Lung (tissue), 16 donors: ENCODE measurements around the gene OSTN. TPM values are rescaled to one million over a fixed set of nuclear protein-coding genes. Genes with fewer than 3 reads are reported as not detected.

Source experiments
- ATAC-seq: fragments of 200-7000 bp; cut with Tn5 transposase; one replicate; pipeline ENCODE4 v1.9.1; 2020; ENCODE audit warnings: moderate number of reproducible peaks; ENCODE audit not compliant: insufficient read depth, low FRiP score
- DNase-seq, 3 donors: peaks; one replicate each; pipeline ENCODE4 v3.0.0-alpha.2; 2013 to 2017
- H3K27ac ChIP-seq, 2 donors: one replicate each; pipeline ENCODE4 v1.5.1; 2013; ENCODE audit warnings: mild to moderate bottlenecking in 2 of 2, moderate library complexity in 2 of 2, control low read depth in 1 of 2, inconsistent platforms in 1 of 2, low read depth in 1 of 2, low read length in 1 of 2
- H3K27me3 ChIP-seq, 3 donors: one replicate each; pipeline ENCODE4 v1.5.1; 2013; ENCODE audit warnings: low read length in 2 of 3; ENCODE audit not compliant: control insufficient read depth in 3 of 3, insufficient read depth in 3 of 3
- H3K36me3 ChIP-seq, 4 donors: one replicate each; pipeline ENCODE4 v1.5.1; 2013; ENCODE audit warnings: low read length in 4 of 4, mild to moderate bottlenecking in 1 of 4, moderate library complexity in 1 of 4; ENCODE audit not compliant: control insufficient read depth in 4 of 4, insufficient read depth in 4 of 4
- H3K4me1 ChIP-seq, 5 donors: one replicate each; pipeline ENCODE4 v1.5.1; 2013; ENCODE audit warnings: low read length in 5 of 5, mild to moderate bottlenecking in 2 of 5, moderate library complexity in 1 of 5; ENCODE audit not compliant: control insufficient read depth in 5 of 5, insufficient read depth in 5 of 5
- H3K4me3 ChIP-seq: one replicate; pipeline ENCODE4 v1.5.1; 2013; ENCODE audit warnings: mild to moderate bottlenecking, control low read depth, moderate library complexity
- H3K9ac ChIP-seq, 2 donors: one replicate each; pipeline ENCODE4 v1.5.1; 2013; ENCODE audit warnings: low read length in 2 of 2, control low read depth in 1 of 2; ENCODE audit not compliant: insufficient read depth in 1 of 2
- H3K9me3 ChIP-seq, 4 donors: one replicate each; pipeline ENCODE4 v1.5.1; 2013; ENCODE audit warnings: low read length in 3 of 4, mild to moderate bottlenecking in 1 of 4, moderate library complexity in 1 of 4; ENCODE audit not compliant: control insufficient read depth in 4 of 4, insufficient read depth in 3 of 4
- WGBS, 2 donors: extraction: QIAGEN DNeasy Blood & Tissue Kit; methylation state at CpG; one replicate each; pipeline ENCODE4 v1.1.7; 2013; 5-methylcytosine and 5-hydroxymethylcytosine counted together
- long read RNA-seq, 5 donors: transcript quantifications; one replicate each; lab custom pipeline, GENCODE V29; 2026
- polyA plus RNA-seq, 2 donors: library from polyadenylated mRNA; stranded (reverse); fragments of 200-250 nt; gene quantifications; one replicate each; pipeline ENCODE4 v1.2.1, GENCODE V29; 2013
- total RNA-seq, 2 donors: library from RNA; depleted of rRNA in 1 of 2; stranded (reverse); fragments of >200 nt in 1 of 2; gene quantifications; one replicate each; pipeline ENCODE4 v1.2.1, GENCODE V29; 2014 to 2021
- TF ChIP-seq, protein P1 (sequence below): IDR thresholded peaks from 2 replicates; pipeline ENCODE4 v1.5.1; 2012; ENCODE audit warnings: mild to moderate bottlenecking; ENCODE audit errors: control extremely low read depth, extremely low read depth
- donor health status: control.
- donor health status: control.
- donor health status: Bipolar disorder and iron deficiency.
- donor health status: healthy.
- donor health status: DM: yes; HTN: yes; CAD: no.

Gene OSTN, protein sequence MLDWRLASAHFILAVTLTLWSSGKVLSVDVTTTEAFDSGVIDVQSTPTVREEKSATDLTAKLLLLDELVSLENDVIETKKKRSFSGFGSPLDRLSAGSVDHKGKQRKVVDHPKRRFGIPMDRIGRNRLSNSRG
- total RNA-seq: not detected
- polyA plus RNA-seq: not detected
- long read RNA-seq, donor 1: 0 reads
- long read RNA-seq, donor 2: 0 reads
- long read RNA-seq, donor 3: 0 reads
- long read RNA-seq, donor 4: 0 reads
- long read RNA-seq, donor 5: 0 reads

DNA sequence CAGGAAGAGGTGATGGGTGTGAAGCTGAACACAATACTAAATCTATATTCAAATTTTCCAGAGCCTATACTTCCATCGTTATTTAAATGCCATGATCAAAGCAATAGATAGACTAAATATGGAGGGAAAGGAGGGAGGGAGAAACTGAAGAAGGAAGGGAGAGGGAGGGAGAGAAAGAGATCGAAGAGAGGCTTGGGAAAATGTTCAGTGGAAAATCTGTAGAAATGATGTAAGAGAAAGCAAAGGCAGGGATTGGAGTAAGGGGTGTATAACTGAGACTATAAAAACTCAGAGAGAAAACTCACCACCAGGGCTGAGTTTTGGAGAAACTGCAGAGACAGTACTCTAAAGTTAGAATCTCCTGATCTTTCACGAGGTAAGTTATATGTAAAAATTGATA is at the start of gene OSTN:
Gene OSTN (plus strand): TSS at position 310 of the 400 bp plus-strand sequence. CDS start 13,292 bp downstream, outside the sequence.
- DNase-seq (no peak), ATAC-seq (no peak)
- H3K4me1 ChIP-seq: no peaks in the 10 kb centered on the region
- TF ChIP-seq, protein P1, sequence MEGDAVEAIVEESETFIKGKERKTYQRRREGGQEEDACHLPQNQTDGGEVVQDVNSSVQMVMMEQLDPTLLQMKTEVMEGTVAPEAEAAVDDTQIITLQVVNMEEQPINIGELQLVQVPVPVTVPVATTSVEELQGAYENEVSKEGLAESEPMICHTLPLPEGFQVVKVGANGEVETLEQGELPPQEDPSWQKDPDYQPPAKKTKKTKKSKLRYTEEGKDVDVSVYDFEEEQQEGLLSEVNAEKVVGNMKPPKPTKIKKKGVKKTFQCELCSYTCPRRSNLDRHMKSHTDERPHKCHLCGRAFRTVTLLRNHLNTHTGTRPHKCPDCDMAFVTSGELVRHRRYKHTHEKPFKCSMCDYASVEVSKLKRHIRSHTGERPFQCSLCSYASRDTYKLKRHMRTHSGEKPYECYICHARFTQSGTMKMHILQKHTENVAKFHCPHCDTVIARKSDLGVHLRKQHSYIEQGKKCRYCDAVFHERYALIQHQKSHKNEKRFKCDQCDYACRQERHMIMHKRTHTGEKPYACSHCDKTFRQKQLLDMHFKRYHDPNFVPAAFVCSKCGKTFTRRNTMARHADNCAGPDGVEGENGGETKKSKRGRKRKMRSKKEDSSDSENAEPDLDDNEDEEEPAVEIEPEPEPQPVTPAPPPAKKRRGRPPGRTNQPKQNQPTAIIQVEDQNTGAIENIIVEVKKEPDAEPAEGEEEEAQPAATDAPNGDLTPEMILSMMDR: no peak
- H3K4me3 ChIP-seq: no peak within 1 kb of the TSS
- WGBS, 2 donors: 71 to 85% methylated on average over 3 of the region's 3 CpGs
- no peak within 1 kb of the TSS for H3K27ac ChIP-seq
- no peaks in the 10 kb centered on the region for H3K9me3 ChIP-seq
- H3K36me3 ChIP-seq: no peaks in the 10 kb centered on the region
- no peaks in the 10 kb centered on the region for H3K27me3 ChIP-seq
- H3K9ac ChIP-seq: no peak within 1 kb of the TSS

DNA sequence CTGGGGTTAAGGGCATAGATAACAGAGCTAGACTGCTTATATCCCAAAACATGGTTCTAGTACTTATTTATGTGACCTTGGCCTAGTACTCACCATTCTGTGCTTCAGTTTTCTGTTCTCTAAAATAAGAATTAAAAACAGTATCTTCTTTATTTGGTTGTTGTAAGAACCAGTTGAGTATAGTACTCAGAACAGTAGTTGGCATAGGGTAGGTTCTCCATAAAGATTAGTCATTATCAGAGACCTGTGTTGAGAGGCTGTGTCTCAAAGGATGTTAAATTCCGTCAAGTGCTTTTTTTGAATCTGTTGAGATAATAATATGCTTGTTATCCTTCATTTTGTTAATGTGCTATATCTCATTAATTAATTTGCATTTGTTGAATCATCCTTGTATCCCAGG is 47.4 kb upstream of the OSTN start:
- no peak for ATAC-seq
- 86 to 97% methylated on average over 1 of the region's 1 CpG for WGBS, 2 donors
- H3K9ac ChIP-seq: no peak overlapping the region
- H3K27me3 ChIP-seq: no peaks in the 10 kb centered on the region
- H3K36me3 ChIP-seq: no peaks in the 10 kb centered on the region
- no peaks in the 10 kb centered on the region for H3K4me1 ChIP-seq
- H3K4me3 ChIP-seq: no peak overlapping the region
- H3K27ac ChIP-seq: no peak overlapping the region
- no peak for DNase-seq
- peaks cover 0 to 8% (median 4%) of the 10 kb centered on the region in 4 donors for H3K9me3 ChIP-seq
- TF ChIP-seq, protein P1: no peak

DNA sequence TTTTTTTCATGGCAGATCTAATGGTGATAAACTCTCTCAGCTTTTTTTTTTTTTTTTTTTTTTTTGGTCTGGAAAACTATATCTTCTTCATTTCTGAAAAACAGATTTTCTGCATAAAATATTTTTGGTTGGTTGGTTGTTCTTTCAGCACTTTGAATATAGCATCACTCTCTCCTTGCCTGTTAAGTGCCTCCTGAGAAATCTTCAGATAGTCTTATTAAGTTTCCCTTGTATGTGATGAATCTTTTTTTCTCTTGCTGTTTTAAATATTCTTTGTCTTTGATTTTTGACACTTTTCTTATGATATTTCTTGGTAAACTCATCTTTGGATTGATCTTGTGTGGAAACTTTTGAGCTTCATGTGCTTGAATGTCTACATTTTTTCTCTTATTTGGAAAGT is 44.2 kb upstream of the OSTN start:
- Histone ChIP-seq H3K27me3 (no peaks in the 10 kb centered on the region), H3K4me3 (no peak overlapping the region), H3K9me3 (peaks cover 0 to 8% (median 4%) of the 10 kb centered on the region in 4 donors), H3K27ac (no peak overlapping the region), H3K9ac (no peak overlapping the region), H3K4me1 (peaks cover 0 to 8% (median 0%) of the 10 kb centered on the region in 5 donors), H3K36me3 (no peaks in the 10 kb centered on the region)
- DNase-seq: no peak
- no peak for ATAC-seq
- TF ChIP-seq, protein P1: no peak

DNA sequence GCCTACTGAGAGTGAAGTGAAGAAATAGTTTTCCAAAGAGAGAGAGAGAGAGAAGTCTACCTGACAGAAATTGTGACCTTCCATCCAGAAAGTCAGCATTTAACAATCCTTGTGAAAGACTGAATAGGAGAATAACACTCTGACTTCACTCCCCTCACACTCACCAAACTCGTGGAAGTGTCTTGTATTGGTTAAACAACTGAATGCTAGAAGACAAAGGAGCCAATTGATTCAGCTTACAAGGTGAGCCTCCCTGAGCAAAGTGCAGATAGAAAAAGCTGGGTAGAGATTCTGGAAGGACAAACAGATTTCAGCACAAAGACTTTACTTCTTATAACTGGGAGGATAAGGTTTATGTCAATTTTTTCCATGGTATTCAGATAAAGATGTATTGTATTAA is 40.8 kb upstream of the OSTN start:
- H3K27me3 ChIP-seq: no peaks in the 10 kb centered on the region
- DNase-seq (no peak), ATAC-seq (no peak)
- peaks cover 0 to 8% (median 0%) of the 10 kb centered on the region in 5 donors for H3K4me1 ChIP-seq
- no peaks in the 10 kb centered on the region for H3K36me3 ChIP-seq
- no peak overlapping the region for H3K4me3 ChIP-seq
- H3K9me3 ChIP-seq: peaks cover 0 to 8% (median 4%) of the 10 kb centered on the region in 4 donors
- no peak overlapping the region for H3K9ac ChIP-seq
- TF ChIP-seq, protein P1: no peak
- H3K27ac ChIP-seq: no peak overlapping the region
- 49 to 58% methylated on average over 1 of the region's 1 CpG for WGBS, 2 donors
